Measurements from ENCODE around the gene ODF2.

DNA sequence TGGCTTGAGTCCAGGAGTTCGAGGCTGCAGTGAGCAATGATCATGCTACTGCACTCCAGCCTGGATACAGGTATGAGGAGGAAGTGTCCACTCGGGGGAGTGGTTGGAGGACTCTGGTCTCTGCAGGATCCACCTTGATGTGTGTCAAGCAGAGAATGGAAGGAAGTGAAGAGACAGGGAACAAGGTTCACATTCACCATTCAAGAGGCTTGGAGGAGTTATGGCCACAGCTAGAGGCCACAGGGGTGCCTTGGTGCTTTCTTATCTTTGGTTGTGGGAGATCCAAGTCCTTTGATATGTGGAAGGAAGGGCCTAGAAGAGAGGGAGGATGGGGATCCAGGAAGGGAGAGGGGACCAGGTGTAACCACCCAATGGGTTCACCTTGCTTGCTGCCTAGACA lies 40.5 kb upstream of the ODF2 start:
- TF ChIP-seq EZH2 (IDR thresholded peaks at IDR 0.05; ENCODE audit: borderline replicate concordance, low read depth, low read length, poor library complexity, severe bottlenecking): no peak
- TF ChIP-seq, protein P1, sequence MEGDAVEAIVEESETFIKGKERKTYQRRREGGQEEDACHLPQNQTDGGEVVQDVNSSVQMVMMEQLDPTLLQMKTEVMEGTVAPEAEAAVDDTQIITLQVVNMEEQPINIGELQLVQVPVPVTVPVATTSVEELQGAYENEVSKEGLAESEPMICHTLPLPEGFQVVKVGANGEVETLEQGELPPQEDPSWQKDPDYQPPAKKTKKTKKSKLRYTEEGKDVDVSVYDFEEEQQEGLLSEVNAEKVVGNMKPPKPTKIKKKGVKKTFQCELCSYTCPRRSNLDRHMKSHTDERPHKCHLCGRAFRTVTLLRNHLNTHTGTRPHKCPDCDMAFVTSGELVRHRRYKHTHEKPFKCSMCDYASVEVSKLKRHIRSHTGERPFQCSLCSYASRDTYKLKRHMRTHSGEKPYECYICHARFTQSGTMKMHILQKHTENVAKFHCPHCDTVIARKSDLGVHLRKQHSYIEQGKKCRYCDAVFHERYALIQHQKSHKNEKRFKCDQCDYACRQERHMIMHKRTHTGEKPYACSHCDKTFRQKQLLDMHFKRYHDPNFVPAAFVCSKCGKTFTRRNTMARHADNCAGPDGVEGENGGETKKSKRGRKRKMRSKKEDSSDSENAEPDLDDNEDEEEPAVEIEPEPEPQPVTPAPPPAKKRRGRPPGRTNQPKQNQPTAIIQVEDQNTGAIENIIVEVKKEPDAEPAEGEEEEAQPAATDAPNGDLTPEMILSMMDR (conservative IDR thresholded peaks at IDR 0.05; ENCODE audit: low read depth, low read length): no peak
